HUES64 (cell line): ENCODE measurements around the gene PCDHAC1. TPM values are rescaled to one million over a fixed set of nuclear protein-coding genes. Genes with fewer than 3 reads are reported as not detected.
"Not testable (repeated sequence)": the region's sequence is repeated elsewhere in the genome, so short reads cannot be mapped to it uniquely, and the experiment has no call there.

Experiments
- H3K27ac ChIP-seq: 2 replicates; pipeline ENCODE4 v1.7.0; 2013; ENCODE audit warnings: low read depth, low read length, inconsistent platforms
- H3K27me3 ChIP-seq: 2 replicates; pipeline ENCODE4 v1.6.1; 2013; ENCODE audit warnings: mild to moderate bottlenecking, low read length; ENCODE audit not compliant: insufficient read depth
- H3K36me3 ChIP-seq: 2 replicates; pipeline ENCODE4 v1.6.1; 2013; ENCODE audit warnings: mild to moderate bottlenecking, low read length; ENCODE audit not compliant: insufficient read depth
- H3K4me1 ChIP-seq: 2 replicates; pipeline ENCODE4 v1.6.1; 2013; ENCODE audit warnings: mild to moderate bottlenecking, low read length, moderate library complexity; ENCODE audit not compliant: insufficient read depth
- H3K4me3 ChIP-seq: 2 replicates; pipeline ENCODE4 v1.5.1; 2013; ENCODE audit warnings: mild to moderate bottlenecking, low read length, moderate library complexity
- H3K9ac ChIP-seq: 2 replicates; pipeline ENCODE4 v1.6.1; 2013; ENCODE audit warnings: mild to moderate bottlenecking, low read depth, low read length
- H3K9me3 ChIP-seq: 2 replicates; pipeline ENCODE4 v1.6.1; 2013; ENCODE audit warnings: low read depth, low read length; ENCODE audit not compliant: insufficient read depth
- WGBS: fragments of 150-250, 120-280 bp; methylation state at CpG from one replicate; pipeline ENCODE4 v1.1.7; 2013; ENCODE audit warnings: missing lambda C conversion rate; 5-methylcytosine and 5-hydroxymethylcytosine counted together
- polyA plus RNA-seq, 2 experiments: library from polyadenylated mRNA; stranded (reverse); fragments of 50-300 nt; gene quantifications; one replicate each; pipeline ENCODE4 v1.2.3, GENCODE V29; 2013

PCDHAC1 gene, protein sequence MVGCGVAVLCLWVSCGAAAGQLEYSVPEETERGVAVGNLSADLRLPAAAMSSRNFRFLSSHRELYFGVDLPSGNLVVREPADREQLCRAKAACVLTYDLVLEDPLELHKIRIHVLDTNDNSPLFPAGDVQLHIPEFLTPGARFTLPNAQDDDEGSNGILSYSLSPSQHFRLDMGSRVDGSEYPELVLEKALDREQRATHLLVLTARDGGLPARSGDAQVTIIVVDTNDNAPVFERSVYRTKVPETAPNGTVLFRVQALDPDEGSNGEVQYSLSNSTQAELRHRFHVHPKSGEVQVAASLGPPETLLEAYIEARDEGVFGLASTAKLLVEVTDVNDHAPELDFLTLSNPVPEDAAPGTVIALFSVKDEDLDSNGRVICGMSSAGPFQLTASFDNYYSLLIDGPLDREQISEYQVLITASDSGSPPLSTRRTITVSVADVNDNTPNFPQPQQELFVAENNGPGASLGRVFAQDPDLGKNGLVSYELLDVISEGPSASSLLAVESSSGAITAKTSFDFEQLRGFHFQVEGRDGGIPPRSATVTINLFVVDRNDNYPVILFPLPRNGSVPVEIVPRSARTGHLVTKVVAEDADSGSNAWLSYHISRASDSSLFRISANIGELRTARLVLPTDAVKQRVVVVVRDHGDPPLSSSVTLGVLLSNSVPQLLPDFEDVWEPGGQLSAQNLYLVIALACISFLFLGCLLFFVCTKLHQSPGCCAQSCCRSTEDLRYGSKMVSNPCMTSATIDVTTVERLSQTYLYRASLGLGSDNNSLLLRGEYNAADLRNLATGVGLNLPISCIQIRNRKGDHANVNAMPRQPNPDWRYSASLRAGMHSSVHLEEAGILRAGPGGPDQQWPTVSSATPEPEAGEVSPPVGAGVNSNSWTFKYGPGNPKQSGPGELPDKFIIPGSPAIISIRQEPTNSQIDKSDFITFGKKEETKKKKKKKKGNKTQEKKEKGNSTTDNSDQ
- polyA plus RNA-seq (2013, experiment 1 of 2), result 2.0 TPM
- 3.0 TPM for polyA plus RNA-seq (2013, experiment 2 of 2)

DNA sequence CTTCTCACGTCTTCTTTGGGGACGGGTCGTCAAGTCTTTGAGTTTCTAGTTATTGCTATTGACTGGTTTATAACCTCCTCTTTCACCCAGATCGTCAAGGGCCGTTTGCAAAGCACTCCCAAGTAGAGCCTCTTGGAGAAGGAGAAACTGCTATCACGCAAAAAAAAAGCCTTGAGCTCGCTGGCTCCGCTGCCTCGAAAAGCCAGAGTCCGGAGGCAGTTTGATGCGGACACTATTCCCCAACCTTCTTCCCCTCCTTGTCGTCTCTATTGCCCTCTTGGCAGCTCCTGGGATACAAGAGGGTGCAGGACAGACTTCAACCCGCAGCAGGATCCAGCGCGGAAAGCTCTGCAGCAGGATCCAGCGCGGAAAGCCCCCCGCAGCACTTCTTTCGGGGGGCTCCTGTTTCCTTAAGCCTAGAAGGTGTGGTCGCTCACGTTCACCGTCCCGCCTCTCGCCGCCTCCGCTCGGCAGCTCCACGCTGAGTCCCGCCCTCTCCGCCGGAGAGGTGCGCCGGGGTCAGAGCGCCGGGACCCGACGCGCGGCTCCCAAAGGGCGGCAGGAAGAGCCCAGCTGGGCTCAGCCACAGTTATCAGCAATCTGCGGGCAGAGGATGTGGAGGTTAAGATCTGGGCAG is at the start of gene PCDHAC1:
PCDHAC1 (plus strand) TSS at position 494 of the 637 bp plus-strand sequence. CDS start 594 bp downstream, outside the sequence.
- H3K4me3 ChIP-seq, result peak within 1 kb of the TSS; percentile 89
- H3K27ac ChIP-seq, result peak within 1 kb of the TSS; percentile 71; the same call in 1 of the 2 replicates
- H3K9ac ChIP-seq, result peak within 1 kb of the TSS; percentile 71
- 2% methylated on average over 40 of the region's 41 CpGs for WGBS
- H3K4me1 ChIP-seq, result peaks cover 9% of the 10 kb centered on the region; the same call in 1 of the 2 replicates
- no peaks in the 10 kb centered on the region for H3K9me3 ChIP-seq
- H3K27me3 ChIP-seq, result peaks cover 50% of the 10 kb centered on the region
- no peaks in the 10 kb centered on the region for H3K36me3 ChIP-seq

DNA sequence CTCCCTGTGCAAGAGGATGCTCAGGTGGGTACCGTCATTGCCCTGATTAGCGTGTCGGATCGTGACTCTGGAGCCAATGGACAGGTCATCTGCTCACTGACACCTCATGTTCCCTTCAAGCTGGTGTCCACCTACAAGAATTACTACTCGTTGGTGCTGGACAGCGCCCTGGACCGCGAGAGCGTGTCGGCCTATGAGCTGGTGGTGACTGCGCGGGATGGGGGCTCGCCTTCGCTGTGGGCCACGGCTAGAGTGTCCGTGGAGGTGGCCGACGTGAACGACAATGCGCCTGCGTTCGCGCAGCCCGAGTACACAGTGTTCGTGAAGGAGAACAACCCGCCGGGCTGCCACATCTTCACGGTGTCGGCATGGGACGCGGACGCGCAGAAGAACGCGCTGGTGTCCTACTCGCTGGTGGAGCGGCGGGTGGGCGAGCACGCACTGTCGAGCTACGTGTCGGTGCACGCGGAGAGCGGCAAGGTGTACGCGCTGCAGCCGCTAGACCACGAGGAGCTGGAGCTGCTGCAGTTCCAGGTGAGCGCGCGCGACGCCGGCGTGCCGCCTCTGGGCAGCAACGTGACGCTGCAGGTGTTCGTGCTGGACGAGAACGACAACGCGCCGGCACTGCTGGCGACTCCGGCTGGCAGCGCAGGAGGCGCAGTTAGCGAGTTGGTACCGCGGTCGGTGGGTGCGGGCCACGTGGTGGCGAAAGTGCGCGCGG is 49.4 kb upstream of the PCDHAC1 start:
- H3K27me3 ChIP-seq, result not testable (repeated sequence)
- 97% methylated on average over 80 of the region's 80 CpGs for WGBS

GRCh38 chr5:140877262-140877581 is 48.9 kb upstream of the PCDHAC1 start:
- Histone ChIP-seq H3K4me1 (no peaks in the 10 kb centered on the region), H3K4me3 (no peak overlapping the region), H3K9me3 (no peaks in the 10 kb centered on the region), H3K9ac (no peak overlapping the region), H3K27ac (no peak overlapping the region), H3K36me3 (peaks cover 14% of the 10 kb centered on the region; the same call in 1 of the 2 replicates), H3K27me3 (no peaks in the 10 kb centered on the region)
- WGBS, result 97% methylated on average over 37 of the region's 37 CpGs

More for the DNA sequence above, 49.4 kb upstream of the PCDHAC1 start:
- H3K4me1 ChIP-seq, H3K9me3 ChIP-seq, H3K27ac ChIP-seq, H3K4me3 ChIP-seq, H3K9ac ChIP-seq: not testable (repeated sequence)
- H3K36me3 ChIP-seq, result peaks cover 14% of the 10 kb centered on the region; the same call in 1 of the 2 replicates

DNA sequence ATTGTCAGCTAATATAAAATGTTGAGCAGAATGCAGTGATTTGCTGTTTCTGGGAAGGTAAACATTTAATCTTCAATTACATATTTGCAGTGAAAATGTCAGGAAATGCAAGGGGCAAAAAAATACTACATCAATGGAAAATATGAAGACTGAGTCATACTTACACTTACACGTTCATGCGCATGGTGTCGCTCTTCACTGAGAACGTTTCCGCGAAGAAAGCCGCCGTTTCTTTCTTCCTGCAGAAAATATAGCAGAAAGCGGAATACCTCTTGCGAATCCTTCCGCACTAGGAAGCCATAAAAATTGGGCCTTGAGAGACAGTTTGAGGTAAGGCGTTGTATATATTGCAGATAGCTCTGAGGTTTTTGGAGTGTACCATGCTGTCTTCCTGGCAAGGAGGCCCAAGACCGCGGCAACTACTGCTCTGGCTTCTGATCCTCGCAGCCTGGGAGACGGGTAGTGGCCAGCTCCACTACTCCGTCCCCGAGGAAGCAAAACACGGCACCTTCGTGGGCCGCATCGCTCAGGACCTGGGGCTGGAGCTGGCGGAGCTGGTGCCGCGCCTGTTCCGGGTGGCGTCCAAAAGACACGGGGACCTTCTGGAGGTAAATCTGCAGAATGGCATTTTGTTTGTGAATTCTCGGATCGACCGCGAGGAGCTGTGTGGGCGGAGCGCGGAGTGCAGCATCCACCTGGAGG is 44.1 kb upstream of the PCDHAC1 start, which contains the start of gene PCDHA13:
PCDHA13 (plus strand) TSS at position 236 of the 702 bp plus-strand sequence; CDS start at position 381, 145 bp downstream.
- H3K4me3 ChIP-seq, result peak within 1 kb of the TSS; percentile 56
- H3K4me1 ChIP-seq, result no peaks in the 10 kb centered on the region
- H3K27ac ChIP-seq, result no peak within 1 kb of the TSS
- 93% methylated on average over 34 of the region's 35 CpGs for WGBS
- H3K9me3 ChIP-seq, result no peaks in the 10 kb centered on the region
- no peak within 1 kb of the TSS for H3K9ac ChIP-seq
- H3K27me3 ChIP-seq, result no peaks in the 10 kb centered on the region
- peaks cover 10% of the 10 kb centered on the region; the same call in 1 of the 2 replicates for H3K36me3 ChIP-seq

DNA sequence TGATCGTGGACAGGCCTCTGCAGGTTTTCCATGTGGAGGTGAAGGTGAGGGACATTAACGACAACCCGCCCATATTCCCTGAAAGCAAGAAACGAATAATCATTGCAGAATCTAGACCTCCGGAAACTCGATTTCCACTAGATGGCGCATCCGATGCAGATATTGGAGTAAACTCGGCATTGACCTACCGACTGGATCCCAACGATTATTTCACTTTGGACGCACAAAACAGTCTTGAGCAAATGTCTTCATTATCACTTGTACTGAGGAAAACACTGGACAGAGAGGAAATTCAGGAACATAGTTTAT is 43.6 kb upstream of the PCDHAC1 start:
- H3K9me3 ChIP-seq, result no peaks in the 10 kb centered on the region
- no peak overlapping the region for H3K27ac ChIP-seq
- H3K4me1 ChIP-seq, result no peaks in the 10 kb centered on the region
- no peak overlapping the region for H3K9ac ChIP-seq
- H3K4me3 ChIP-seq, result peak overlapping the region; percentile 56
- H3K27me3 ChIP-seq, result no peaks in the 10 kb centered on the region
- 84% methylated on average over 12 of the region's 12 CpGs for WGBS
- H3K36me3 ChIP-seq, result peaks cover 9% of the 10 kb centered on the region; the same call in 1 of the 2 replicates

DNA sequence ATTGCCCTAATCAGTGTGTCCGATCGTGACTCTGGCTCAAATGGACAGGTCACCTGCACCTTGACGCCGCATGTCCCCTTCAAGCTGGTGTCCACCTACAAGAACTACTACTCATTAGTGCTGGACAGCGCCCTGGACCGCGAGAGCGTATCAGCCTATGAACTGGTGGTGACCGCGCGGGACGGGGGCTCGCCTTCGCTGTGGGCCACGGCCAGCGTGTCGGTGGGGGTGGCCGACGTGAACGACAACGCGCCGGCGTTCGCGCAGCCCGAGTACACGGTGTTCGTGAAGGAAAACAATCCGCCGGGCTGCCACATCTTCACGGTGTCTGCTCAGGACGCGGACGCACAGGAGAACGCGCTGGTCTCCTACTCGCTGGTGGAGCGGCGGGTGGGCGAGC is 42.7 kb upstream of the PCDHAC1 start:
- no peaks in the 10 kb centered on the region for H3K9me3 ChIP-seq
- no peaks in the 10 kb centered on the region for H3K4me1 ChIP-seq
- no peak overlapping the region for H3K27ac ChIP-seq
- WGBS, result 97% methylated on average over 41 of the region's 41 CpGs
- no peak overlapping the region for H3K9ac ChIP-seq
- peaks cover 2% of the 10 kb centered on the region; the same call in 1 of the 2 replicates for H3K36me3 ChIP-seq
- no peaks in the 10 kb centered on the region for H3K27me3 ChIP-seq
- no peak overlapping the region for H3K4me3 ChIP-seq

DNA sequence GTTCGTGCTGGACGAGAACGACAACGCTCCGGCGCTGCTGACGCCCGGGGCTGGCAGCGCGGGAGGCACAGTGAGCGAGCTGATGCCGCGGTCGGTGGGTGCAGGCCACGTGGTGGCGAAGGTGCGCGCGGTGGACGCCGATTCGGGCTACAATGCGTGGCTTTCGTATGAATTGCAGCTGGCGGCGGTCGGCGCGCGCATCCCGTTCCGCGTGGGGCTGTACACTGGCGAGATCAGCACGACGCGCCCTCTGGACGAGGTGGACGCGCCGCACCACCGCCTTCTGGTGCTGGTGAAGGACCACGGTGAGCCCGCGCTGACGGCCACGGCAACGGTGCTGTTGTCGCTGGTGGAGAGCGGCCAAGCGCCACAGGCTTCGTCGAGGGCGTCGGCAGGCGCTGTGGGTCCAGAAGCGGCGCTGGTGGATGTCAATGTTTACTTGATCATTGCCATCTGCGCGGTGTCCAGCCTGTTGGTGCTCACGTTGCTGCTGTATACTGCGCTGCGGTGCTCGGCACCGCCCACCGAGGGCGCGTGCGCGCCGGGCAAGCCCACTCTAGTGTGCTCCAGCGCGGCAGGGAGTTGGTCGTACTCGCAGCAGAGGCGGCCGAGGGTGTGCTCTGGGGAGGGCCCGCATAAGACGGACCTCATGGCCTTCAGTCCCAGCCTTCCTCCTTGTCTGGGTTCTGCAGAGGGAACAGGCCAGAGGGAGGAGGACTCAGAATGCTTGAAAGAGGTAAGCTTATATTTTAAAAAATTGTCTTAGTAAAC is 42.0 kb upstream of the PCDHAC1 start:
- Histone ChIP-seq H3K4me3 (no peak overlapping the region), H3K27me3 (no peaks in the 10 kb centered on the region), H3K27ac (no peak overlapping the region), H3K4me1 (no peaks in the 10 kb centered on the region), H3K9me3 (no peaks in the 10 kb centered on the region), H3K36me3 (peaks cover 2% of the 10 kb centered on the region; the same call in 1 of the 2 replicates), H3K9ac (no peak overlapping the region)
- 97% methylated on average over 79 of the region's 79 CpGs for WGBS

GRCh38 chr5:140916325-140916724 is 9.8 kb upstream of the PCDHAC1 start:
- Histone ChIP-seq H3K4me1 (no peaks in the 10 kb centered on the region), H3K36me3 (no peaks in the 10 kb centered on the region), H3K9me3 (no peaks in the 10 kb centered on the region), H3K9ac (no peak overlapping the region), H3K27me3 (no peaks in the 10 kb centered on the region), H3K27ac (no peak overlapping the region), H3K4me3 (no peak overlapping the region)
- 93% methylated on average over 1 of the region's 1 CpG for WGBS

- H3K9me3 ChIP-seq, result no peaks in the 10 kb centered on the region
- H3K36me3 ChIP-seq, result no peaks in the 10 kb centered on the region
- WGBS, result 92% methylated on average over 4 of the region's 4 CpGs
- H3K4me1 ChIP-seq, result peaks cover 9% of the 10 kb centered on the region; the same call in 1 of the 2 replicates
- no peak overlapping the region for H3K27ac ChIP-seq
- no peak overlapping the region for H3K9ac ChIP-seq
- H3K4me3 ChIP-seq, result no peak overlapping the region
- peaks cover 43% of the 10 kb centered on the region for H3K27me3 ChIP-seq
Observed at GRCh38 chr5:140923601-140924000, 2.5 kb upstream of the PCDHAC1 start.
